GM21619 (cell line): ENCODE data around the gene KIF15.

ENCODE experiments used
- ATAC-seq: cut with Tn5 transposase; IDR thresholded peaks from one replicate; pipeline ENCODE4 v1.9.1; 2021; ENCODE audit not compliant: unreplicated experiment

The KIF15 gene

GRCh38 chr3:44877333-44877732, 115.7 kb downstream of the KIF15 start:
- no peak for ATAC-seq

- no peak for ATAC-seq
Measured at GRCh38 chr3:44880284-44880683, 118.7 kb downstream of the KIF15 start.

DNA sequence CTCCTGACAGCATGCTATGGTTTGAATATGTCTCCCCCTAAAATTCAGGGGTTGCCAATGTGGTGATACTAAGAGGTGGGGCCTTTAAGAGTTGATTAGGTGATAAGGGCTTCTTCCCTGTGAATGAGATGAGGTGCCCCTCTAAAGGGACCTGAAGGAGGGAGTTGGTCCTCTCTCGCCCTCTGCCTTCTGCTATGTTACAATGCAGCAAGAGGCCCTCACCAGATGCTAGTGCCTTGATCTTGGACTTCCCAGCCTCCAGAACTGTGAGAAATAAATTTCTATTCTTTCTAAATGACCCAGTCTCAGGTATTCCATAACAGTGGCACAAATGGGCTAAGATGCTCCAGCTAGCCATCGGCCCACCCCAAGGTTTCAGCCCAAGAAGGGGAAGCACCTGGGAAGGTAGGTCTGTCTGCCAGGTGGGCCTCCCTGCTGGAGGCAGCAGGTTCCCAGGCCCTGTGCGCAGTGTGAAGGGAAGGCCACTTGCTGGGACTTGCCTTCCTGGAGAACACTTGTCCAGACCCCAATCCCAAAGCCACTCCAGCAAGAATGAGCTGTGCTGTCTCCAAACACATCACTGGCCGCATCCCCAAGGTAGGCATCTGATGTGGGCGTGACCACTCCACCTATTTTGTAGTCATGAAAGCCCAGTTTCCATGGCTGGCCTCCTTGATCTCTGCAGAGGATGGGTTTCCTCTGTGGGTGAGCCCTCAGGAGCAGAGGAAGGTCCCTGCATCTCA, 121.8 kb downstream of the KIF15 start:
- no peak for ATAC-seq

GRCh38 chr3:44883999-44884431, 122.4 kb downstream of the KIF15 start:
- ATAC-seq = no peak

DNA sequence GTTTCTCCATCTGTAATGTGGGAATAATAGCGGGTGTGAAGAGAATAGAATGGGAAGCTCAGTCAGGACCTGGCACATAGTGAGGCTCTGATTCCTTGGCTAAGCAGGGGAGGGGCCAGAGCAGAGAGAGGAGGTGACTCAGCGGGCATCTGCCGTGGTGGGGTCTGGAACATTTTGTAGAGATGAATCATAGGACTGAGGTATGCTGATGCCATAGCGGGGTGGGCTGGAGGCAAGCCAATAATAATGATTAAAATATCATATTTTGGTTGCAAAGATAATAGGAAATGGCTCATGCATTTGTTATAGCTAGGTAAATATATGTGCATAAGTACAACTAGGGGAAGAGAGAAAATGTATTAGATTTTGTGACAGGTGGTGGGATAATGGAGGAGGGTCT, 124.0 kb downstream of the KIF15 start:
- no peak for ATAC-seq

- no peak for ATAC-seq
Measured at GRCh38 chr3:44886561-44886960, 125.0 kb downstream of the KIF15 start.

GRCh38 chr3:44887101-44887500, 125.5 kb downstream of the KIF15 start:
- ATAC-seq = no peak

DNA sequence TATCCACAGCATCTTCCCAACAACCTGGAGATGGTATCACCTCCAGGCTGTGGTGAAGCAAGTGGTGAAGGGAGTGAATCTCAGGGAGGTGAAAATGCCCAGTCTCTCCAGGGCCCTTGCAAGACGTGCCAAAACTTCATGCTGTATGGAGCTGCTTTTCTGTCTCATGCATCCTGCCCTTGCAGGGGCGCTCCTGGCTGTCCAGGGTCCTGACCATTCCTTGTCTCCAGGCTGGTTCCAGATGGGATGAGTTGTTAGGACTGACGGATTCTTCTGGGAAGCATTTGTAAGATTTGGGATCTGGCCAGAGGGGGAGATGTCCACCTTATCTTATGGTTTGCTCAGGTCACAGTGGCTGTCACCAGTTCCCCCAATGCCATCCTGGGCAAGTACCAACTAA, 128.7 kb downstream of the KIF15 start:
- ATAC-seq = no peak

- no peak for ATAC-seq
Measured at GRCh38 chr3:44890852-44891251, 129.3 kb downstream of the KIF15 start.

GRCh38 chr3:44892689-44893088, 131.1 kb downstream of the KIF15 start:
- no peak for ATAC-seq

GRCh38 chr3:44893097-44893496, 131.5 kb downstream of the KIF15 start:
- no peak for ATAC-seq

DNA sequence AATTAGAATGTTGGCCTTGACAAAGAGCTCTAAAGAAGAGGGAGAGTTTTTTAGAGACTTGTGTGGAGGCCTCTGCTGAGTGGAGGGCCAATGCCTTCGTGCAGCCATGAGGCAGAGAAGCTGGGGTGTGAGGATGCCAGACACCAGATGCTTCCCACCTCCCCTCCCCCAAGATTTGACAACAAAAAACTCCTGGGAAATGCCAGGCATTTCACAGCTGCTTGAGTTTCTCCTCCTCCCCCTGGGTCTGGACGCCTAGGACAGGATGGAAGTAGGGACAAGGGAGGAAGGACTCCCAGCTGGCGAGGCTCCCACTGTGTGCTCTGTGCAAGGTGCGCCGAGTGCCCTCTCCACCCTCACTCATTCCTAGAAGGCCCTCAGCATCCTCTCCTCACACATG, 132.9 kb downstream of the KIF15 start:
- no peak for ATAC-seq

DNA sequence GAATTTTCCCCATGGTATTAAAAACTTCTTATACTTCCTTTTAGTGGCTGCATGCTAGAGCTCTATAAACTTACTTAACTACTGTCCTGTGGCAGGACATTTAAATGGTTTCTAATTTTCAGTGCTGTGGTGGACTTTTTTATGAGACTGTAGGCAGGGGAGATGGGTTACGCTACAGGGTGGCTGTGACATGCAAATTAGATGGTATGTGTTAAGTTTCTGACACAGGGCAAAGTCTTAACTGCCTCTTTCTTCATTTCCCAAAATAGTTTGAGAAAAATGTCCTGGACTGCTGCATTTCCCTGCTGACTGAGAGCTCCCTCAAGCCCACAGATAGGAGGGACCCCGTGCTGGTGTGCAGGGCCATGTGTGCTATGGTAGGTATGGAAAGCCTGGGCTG, 134.8 kb downstream of the KIF15 start:
- no peak for ATAC-seq

GRCh38 chr3:44899683-44900367, 138.2 kb downstream of the KIF15 start:
- ATAC-seq = no peak

DNA sequence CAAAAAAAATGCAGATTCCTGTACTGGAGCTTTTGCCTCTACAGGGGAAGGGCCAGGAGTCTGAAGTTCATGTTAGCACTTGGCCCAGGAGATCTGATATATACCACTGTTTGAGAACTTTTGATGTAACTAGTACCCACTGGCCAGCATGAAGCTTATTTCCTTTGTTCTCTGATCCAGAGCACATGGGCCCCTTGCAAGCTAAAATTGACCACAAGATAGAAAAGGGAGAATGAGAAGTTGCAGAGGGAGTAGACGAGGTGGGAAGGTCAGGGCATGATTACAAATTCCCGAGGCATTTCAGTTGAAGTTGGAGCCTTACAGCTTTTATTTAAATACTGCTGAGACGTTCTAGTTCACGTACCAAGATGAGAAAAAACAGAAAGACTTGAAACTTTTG, 141.0 kb downstream of the KIF15 start:
- no peak for ATAC-seq
